ENCODE results near the gene PPT1. TPM values are rescaled to one million over a fixed set of nuclear protein-coding genes. Genes with fewer than 3 reads are reported as not detected.
A peak's percentile ranks its signal among the peaks of the same experiment; 100 is the strongest.
"Not testable (repeated sequence)": the region's sequence is repeated elsewhere in the genome, so short reads cannot be mapped to it uniquely, and the experiment has no call there.

The PPT1 gene
- polyA plus RNA-seq, 1 of the 3 experiments (the other 2 are of a cell fraction): 26.0 TPM

- 89% methylated on average over 3 of the region's 3 CpGs for WGBS (ENCODE audit: low lambda C conversion rate)
- POLR2A ChIA-PET: no interaction called here
- CTCF ChIA-PET: interaction anchor here (1.0 to 1.2 kb wide), 3 partner anchors 38 to 300 kb away, joined by 3 to 6 read pairs (median 3); no protein-coding TSS in a partner anchor
Observed at GRCh38 chr1:40038697-40039096, 58.4 kb downstream of the PPT1 start.

GRCh38 chr1:40037254-40037653, 59.8 kb downstream of the PPT1 start:
- peaks cover 17% of the 10 kb centered on the region for H3F3A ChIP-seq (replicated peaks; ENCODE audit: insufficient read depth)
- DNase-seq; H3K9me2 ChIP-seq; H3K9me3 ChIP-seq; H3K4me3 ChIP-seq (ENCODE audit: low read depth in 2 of 2, low read length in 1 of 2); POLR2A ChIA-PET; H3K36me3 ChIP-seq (replicated peaks in 1 of 2; ENCODE audit: control insufficient read depth in 1 of 2, insufficient read depth in 2 of 2, low read length in 1 of 2); H3K27me3 ChIP-seq (ENCODE audit: insufficient read depth); H2AFZ ChIP-seq (ENCODE audit: low read depth): not testable (repeated sequence)
- peak overlapping the region; percentile 72 for H3K4me2 ChIP-seq
- 94% methylated on average over 8 of the region's 8 CpGs for WGBS (ENCODE audit: low lambda C conversion rate)
- peaks cover 7 to 22% of the 10 kb centered on the region in 2 experiments for H3K4me1 ChIP-seq (ENCODE audit: control insufficient read depth in 1 of 2, insufficient read depth in 2 of 2, low read depth in 1 of 2, low read length in 1 of 2)
- CTCF ChIA-PET: interaction anchor here (1.1 kb wide), 1 partner anchor 41 kb away, joined by 3 read pairs; no protein-coding TSS in a partner anchor
- 0 out of 2 replicates have a peak overlapping the region, but pooled peaks have one; percentile 5 for H3K9ac ChIP-seq
- H3K27ac ChIP-seq (ENCODE audit: low read depth in 2 of 2, low read length in 1 of 2): peak overlapping the region; percentile 87 to 92
- H3K79me2 ChIP-seq (ENCODE audit: insufficient read depth): peaks cover 21% of the 10 kb centered on the region
- H4K20me1 ChIP-seq (ENCODE audit: insufficient read depth): peaks cover 13% of the 10 kb centered on the region

More at GRCh38 chr1:40038697-40039096, 58.4 kb downstream of the PPT1 start:
- H3K9me3 ChIP-seq: no peaks in the 10 kb centered on the region
- no peak overlapping the region for H3K4me3 ChIP-seq (ENCODE audit: low read depth in 2 of 2, low read length in 1 of 2)
- H3K27me3 ChIP-seq (ENCODE audit: insufficient read depth): no peaks in the 10 kb centered on the region
- TF ChIP-seq GABPA (IDR thresholded peaks at IDR 0.05; ENCODE audit: low read depth) (no peak), NRF1 (IDR thresholded peaks at IDR 0.05; ENCODE audit: low read depth, low read length) (no peak), FOSL2 (IDR thresholded peaks at IDR 0.05; ENCODE audit: borderline replicate concordance, low read depth) (no peak), RAD21 (IDR thresholded peaks at IDR 0.05; ENCODE audit: low read length) (no peak), NFIC (IDR thresholded peaks at IDR 0.05; ENCODE audit: borderline replicate concordance) (no peak), TEAD4 (IDR thresholded peaks at IDR 0.05; ENCODE audit: borderline replicate concordance, insufficient read depth) (no peak), MEF2A (IDR thresholded peaks at IDR 0.05; ENCODE audit: borderline replicate concordance, low read depth) (no peak), EZH2phosphoT487 (IDR thresholded peaks at IDR 0.05; ENCODE audit: borderline replicate concordance, low read depth) (no peak), CHD2 (IDR thresholded peaks at IDR 0.05; ENCODE audit: low read length, partially characterized antibody) (no peak), MAX (IDR thresholded peaks at IDR 0.05; ENCODE audit: low read depth) (no peak), GATA2 (CRISPR knock-in tag; IDR thresholded peaks at IDR 0.05) (no peak), TAF1 (IDR thresholded peaks at IDR 0.05; ENCODE audit: borderline replicate concordance, low read depth, low read length) (no peak), CTCF (IDR thresholded peaks at IDR 0.05) (no peak), TCF12 (IDR thresholded peaks at IDR 0.05) (no peak), REST (IDR thresholded peaks at IDR 0.05; ENCODE audit: low read depth, low read length) (no peak), MXI1 (IDR thresholded peaks at IDR 0.05; ENCODE audit: low read depth, low read length) (no peak), JUND (IDR thresholded peaks at IDR 0.05) (no peak), SMC3 (IDR thresholded peaks at IDR 0.05; ENCODE audit: low read depth, low read length) (no peak), RXRA (IDR thresholded peaks at IDR 0.05; ENCODE audit: borderline replicate concordance, low read depth) (no peak), RCOR1 (IDR thresholded peaks at IDR 0.05; ENCODE audit: low read length) (no peak)
- H3K9me2 ChIP-seq: no peaks in the 10 kb centered on the region
- H3K79me2 ChIP-seq (ENCODE audit: insufficient read depth): peaks cover 36% of the 10 kb centered on the region
- H2AFZ ChIP-seq (ENCODE audit: low read depth): no peak overlapping the region
- H3K9ac ChIP-seq: no peak overlapping the region
- peaks cover 27% of the 10 kb centered on the region for H4K20me1 ChIP-seq (ENCODE audit: insufficient read depth)
- no peak overlapping the region for H3K4me2 ChIP-seq
- H3K36me3 ChIP-seq (replicated peaks in 1 of 2; ENCODE audit: control insufficient read depth in 1 of 2, insufficient read depth in 2 of 2, low read length in 1 of 2): peaks cover 8 to 11% of the 10 kb centered on the region in 2 experiments
- H3F3A ChIP-seq (replicated peaks; ENCODE audit: insufficient read depth): peaks cover 17% of the 10 kb centered on the region
- no peak for DNase-seq
- peaks cover 15 to 27% of the 10 kb centered on the region in 2 experiments for H3K4me1 ChIP-seq (ENCODE audit: control insufficient read depth in 1 of 2, insufficient read depth in 2 of 2, low read depth in 1 of 2, low read length in 1 of 2)
- H3K27ac ChIP-seq (ENCODE audit: low read depth in 2 of 2, low read length in 1 of 2): peak overlapping the region in 1 of 2 experiments; percentile 95; a peak in 1 of 4 replicates

All from SK-N-SH (cell line).